ENCODE measurements around the gene SDHB. TPM values are rescaled to one million over a fixed set of nuclear protein-coding genes. Genes with fewer than 3 reads are reported as not detected.

Gene SDHB
- total and polyA plus RNA-seq, 2 of the 13 experiments (the other 11 are each of a cell fraction or from before 2014, with no cell fraction given) = 136 to 142 TPM

DNA sequence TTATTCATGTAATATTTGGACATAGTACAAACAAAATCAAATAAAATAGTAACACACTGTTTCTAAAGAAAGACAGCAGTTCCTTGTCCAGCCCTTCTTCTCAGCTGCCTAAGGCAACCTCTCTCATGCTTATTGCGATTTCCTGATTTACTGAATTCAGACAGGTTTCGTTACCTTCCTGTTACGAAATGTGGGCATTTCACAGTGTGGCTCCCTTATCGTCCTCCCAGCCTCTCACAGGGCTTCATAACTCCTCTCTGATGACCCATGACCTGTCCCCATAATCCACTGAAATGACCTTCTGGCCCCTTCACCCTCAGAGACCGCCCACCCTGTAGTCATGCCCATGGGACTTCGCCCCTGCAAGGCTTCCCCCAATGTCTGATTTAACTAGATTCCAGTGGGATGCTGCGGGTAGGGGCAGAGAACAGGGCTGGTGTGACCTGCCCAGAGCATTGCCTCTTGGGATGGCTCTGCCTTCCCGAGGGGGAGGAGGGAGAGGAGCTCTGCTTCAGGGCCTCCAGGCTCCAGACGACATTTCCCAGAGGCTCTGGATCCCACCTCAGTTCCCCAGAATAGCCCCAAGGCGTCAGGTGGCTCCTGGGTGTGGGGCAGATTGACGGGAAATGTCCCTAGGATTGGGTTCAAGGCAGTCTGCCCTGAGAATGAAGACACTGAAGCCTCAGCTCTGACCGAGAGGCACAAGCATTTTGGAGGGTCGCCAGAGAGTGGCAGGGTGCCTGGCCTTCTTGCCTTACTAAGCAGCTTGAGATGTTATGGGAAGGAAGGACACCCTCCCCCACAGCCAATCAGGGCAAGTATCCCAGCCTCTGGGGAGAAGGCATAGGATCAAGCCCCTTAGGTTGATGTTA, 44.9 kb upstream of the SDHB start (continued):
- TF ChIP-seq TRAFD1 (CRISPR knock-in tag; IDR thresholded peaks at IDR 0.05; ENCODE audit: borderline replicate concordance) (no peak), NKX3-1 (CRISPR knock-in tag; IDR thresholded peaks at IDR 0.05) (no peak), ZNF501 (CRISPR knock-in tag; IDR thresholded peaks at IDR 0.05) (no peak), ZNF367 (CRISPR knock-in tag; IDR thresholded peaks at IDR 0.05; ENCODE audit: borderline replicate concordance) (no peak), KAT2B (IDR thresholded peaks at IDR 0.05; ENCODE audit: borderline replicate concordance, low read depth, low read length) (no peak), ZNF414 (CRISPR knock-in tag; IDR thresholded peaks at IDR 0.05) (no peak), PLRG1 (conservative IDR thresholded peaks at IDR 0.05) (no peak)

- ChIA-PET CTCF (ENCODE audit: low intra/inter-chr PET ratio, low total read pairs) (no interaction called here), POLR2A (no interaction called here)
- Histone ChIP-seq H3K79me2 (ENCODE audit: insufficient read depth, low read length) (no peaks in the 10 kb centered on the region), H3K4me1 (ENCODE audit: insufficient read depth, low read length) (peaks cover 20% of the 10 kb centered on the region), H3K4me3 (replicated peaks in 1 of 3; ENCODE audit: insufficient read depth in 1 of 3, low read depth in 2 of 3, low read length in 3 of 3) (peak overlapping the region in 1 of 3 experiments; percentile 24; a peak in 1 of 6 replicates), H3K27ac (ENCODE audit: extremely low read length, insufficient read depth, low read length) (no peak overlapping the region), H3K36me3 (replicated peaks in 1 of 2; ENCODE audit: control insufficient read depth in 1 of 2, insufficient read depth in 2 of 2, low read length in 2 of 2) (no peaks in the 10 kb centered on the region), H3K27me3 (ENCODE audit: control insufficient read depth in 1 of 2, insufficient read depth in 2 of 2, low read length in 2 of 2) (peaks cover 2 to 26% of the 10 kb centered on the region in 2 experiments; a peak in 3 of 5 replicates), H3K9me3 (ENCODE audit: low read length) (no peaks in the 10 kb centered on the region), H2AFZ (ENCODE audit: low read length) (no peak overlapping the region), H4K20me1 (ENCODE audit: insufficient read depth, low read length) (no peaks in the 10 kb centered on the region), H3K9ac (ENCODE audit: insufficient read depth, low read depth, low read length) (no peak overlapping the region), H3K4me2 (ENCODE audit: low read depth, low read length) (peak overlapping the region; percentile 56)
- DNase-seq (ENCODE audit: low spot score) (no peak), FAIRE-seq (no peak), ATAC-seq (peak; percentile 26)
- in situ Hi-C loops (cut with HindIII; ENCODE audit: extremely low pct_ligation_motif_present, low pct_unique_long_range_greater_than_20kb) (no loop called here), intact Hi-C loops (cut with micrococcal nuclease; ENCODE audit: unreplicated experiment) (no loop called here)
- 0% methylated on average over 4 of the region's 14 CpGs for WGBS (ENCODE audit: low lambda C conversion rate)
- BruUV-seq (replicated peaks) = no TSS peak
- no peak for TF ChIP-seq ZNF670 (CRISPR knock-in tag; IDR thresholded peaks at IDR 0.05; ENCODE audit: borderline replicate concordance)
- no peak for TF ChIP-seq KDM5B (CRISPR knock-in tag; IDR thresholded peaks at IDR 0.05; ENCODE audit: borderline replicate concordance)
- TF ChIP-seq ZNF746 (CRISPR knock-in tag; IDR thresholded peaks at IDR 0.05) = no peak
- TF ChIP-seq, protein P1, sequence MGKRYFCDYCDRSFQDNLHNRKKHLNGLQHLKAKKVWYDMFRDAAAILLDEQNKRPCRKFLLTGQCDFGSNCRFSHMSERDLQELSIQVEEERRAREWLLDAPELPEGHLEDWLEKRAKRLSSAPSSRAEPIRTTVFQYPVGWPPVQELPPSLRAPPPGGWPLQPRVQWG (CRISPR knock-in tag; IDR thresholded peaks at IDR 0.05; ENCODE audit: borderline replicate concordance, low read depth) = no peak
- TF ChIP-seq, protein P2, sequence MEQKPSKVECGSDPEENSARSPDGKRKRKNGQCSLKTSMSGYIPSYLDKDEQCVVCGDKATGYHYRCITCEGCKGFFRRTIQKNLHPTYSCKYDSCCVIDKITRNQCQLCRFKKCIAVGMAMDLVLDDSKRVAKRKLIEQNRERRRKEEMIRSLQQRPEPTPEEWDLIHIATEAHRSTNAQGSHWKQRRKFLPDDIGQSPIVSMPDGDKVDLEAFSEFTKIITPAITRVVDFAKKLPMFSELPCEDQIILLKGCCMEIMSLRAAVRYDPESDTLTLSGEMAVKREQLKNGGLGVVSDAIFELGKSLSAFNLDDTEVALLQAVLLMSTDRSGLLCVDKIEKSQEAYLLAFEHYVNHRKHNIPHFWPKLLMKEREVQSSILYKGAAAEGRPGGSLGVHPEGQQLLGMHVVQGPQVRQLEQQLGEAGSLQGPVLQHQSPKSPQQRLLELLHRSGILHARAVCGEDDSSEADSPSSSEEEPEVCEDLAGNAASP (CRISPR knock-in tag; IDR thresholded peaks at IDR 0.05; ENCODE audit: borderline replicate concordance) = no peak
- TF ChIP-seq, protein P3, sequence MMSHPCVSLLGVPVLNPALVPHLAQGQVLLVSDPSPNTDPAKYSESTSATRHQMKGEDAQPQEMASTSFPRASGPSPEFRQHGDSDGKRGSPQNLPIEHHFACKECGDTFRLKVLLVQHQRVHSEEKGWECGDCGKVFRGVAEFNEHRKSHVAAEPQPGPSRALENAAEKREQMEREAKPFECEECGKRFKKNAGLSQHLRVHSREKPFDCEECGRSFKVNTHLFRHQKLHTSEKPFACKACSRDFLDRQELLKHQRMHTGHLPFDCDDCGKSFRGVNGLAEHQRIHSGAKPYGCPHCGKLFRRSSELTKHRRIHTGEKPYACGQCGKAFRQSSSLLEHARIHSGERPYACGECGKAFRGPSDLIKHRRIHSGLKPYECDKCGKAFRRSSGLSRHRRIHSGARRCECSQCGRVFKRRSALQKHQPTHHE (CRISPR knock-in tag; IDR thresholded peaks at IDR 0.05; ENCODE audit: borderline replicate concordance) = no peak
- no peak for TF ChIP-seq POLR2A (IDR thresholded peaks at IDR 0.05; ENCODE audit: insufficient read depth in 1 of 2, low read depth in 2 of 2, low read length in 2 of 2)
- no peak for TF ChIP-seq ZNF207 (IDR thresholded peaks at IDR 0.05; ENCODE audit: borderline replicate concordance)
- no peak for TF ChIP-seq REL (CRISPR knock-in tag; conservative IDR thresholded peaks at IDR 0.05)
- TF ChIP-seq ZNF251 (CRISPR knock-in tag; IDR thresholded peaks at IDR 0.05) = no peak
- TF ChIP-seq BRD4 (CRISPR knock-in tag; IDR thresholded peaks at IDR 0.05) = no peak
- TF ChIP-seq NKX3-1 (CRISPR knock-in tag; IDR thresholded peaks at IDR 0.05) = no peak
Observed at GRCh38 chr1:17097787-17098186, 44.0 kb upstream of the SDHB start.

All from HepG2 (cell line).